SK-N-SH (cell line): ENCODE data around the gene TTC16. TPM values are rescaled to one million over a fixed set of nuclear protein-coding genes. Genes with fewer than 3 reads are reported as not detected.

Experiments
- CTCF ChIA-PET: fragments of 300-600, 350-600 bp; formaldehyde crosslinking; extraction: SDS; loops from one replicate; lab custom pipeline; 2021; lab: Yijun Ruan, JAX
- POLR2A ChIA-PET: fragments of 350-600 bp; sonication (Branson Sonifier 250); formaldehyde crosslinking; extraction: SDS; loops from one replicate; lab custom pipeline; 2020; ENCODE audit warnings: antibody characterized with exemption, inconsistent platforms; lab: Yijun Ruan, JAX
- DNase-seq: peaks from one replicate; pipeline ENCODE4 v3.0.0; 2012
- H2AFZ ChIP-seq: fragments of 200-600 bp; sonication (generic); 2 replicates; pipeline ENCODE4 v1.8.1; 2016; ENCODE audit warnings: antibody characterized with exemption, mild to moderate bottlenecking, low read depth
- H3F3A ChIP-seq: fragments of 200-600 bp; sonication (generic); replicated peaks from 2 replicates; pipeline ENCODE3; 2016; ENCODE audit warnings: antibody characterized with exemption, mild to moderate bottlenecking; ENCODE audit not compliant: insufficient read depth
- H3K27ac ChIP-seq, 2 experiments: fragments of 200-500 bp in 1 of 2; fragments of 200-600 bp in 1 of 2; sonication (Bioruptor generic) in 1 of 2; sonication (generic), shearing (Covaris generic) in 1 of 2; 2 replicates each; pipeline versions ENCODE4 v1.5.1 to v1.6.1; 2014 to 2016; ENCODE audit warnings: low read depth in 2 of 2, inconsistent platforms in 1 of 2, low read length in 1 of 2, mild to moderate bottlenecking in 1 of 2, mixed read lengths in 1 of 2
- H3K27me3 ChIP-seq: fragments of 200-600 bp; sonication (generic), shearing (Covaris generic); 2 replicates; pipeline ENCODE4 v1.6.1; 2016; ENCODE audit warnings: mixed run types; ENCODE audit not compliant: insufficient read depth
- H3K36me3 ChIP-seq, 2 experiments: fragments of 200-500 bp in 1 of 2; fragments of 200-600 bp in 1 of 2; sonication (Bioruptor generic) in 1 of 2; sonication (generic) in 1 of 2; replicated peaks in 1 of 2; 2 replicates each; pipeline versions ENCODE3 to v1.5.1; 2014 to 2016; ENCODE audit warnings: low read length in 1 of 2, mild to moderate bottlenecking in 1 of 2; ENCODE audit not compliant: insufficient read depth in 2 of 2, control insufficient read depth in 1 of 2
- H3K4me1 ChIP-seq, 2 experiments: fragments of 200-500 bp in 1 of 2; fragments of 200-600 bp in 1 of 2; sonication (Bioruptor generic) in 1 of 2; sonication (generic), shearing (Covaris generic) in 1 of 2; 2 replicates each; pipeline versions ENCODE4 v1.5.1 to v1.6.1; 2014 to 2016; ENCODE audit warnings: low read depth in 1 of 2, low read length in 1 of 2, mixed run types in 1 of 2; ENCODE audit not compliant: insufficient read depth in 2 of 2, control insufficient read depth in 1 of 2
- H3K4me2 ChIP-seq: fragments of 200-600 bp; sonication (generic), shearing (Covaris generic); 2 replicates; pipeline ENCODE4 v1.6.1; 2017; ENCODE audit warnings: mixed run types
- H3K4me3 ChIP-seq, 2 experiments: fragments of 200-500 bp in 1 of 2; fragments of 200-600 bp in 1 of 2; sonication (Bioruptor generic) in 1 of 2; sonication (generic), shearing (Covaris generic) in 1 of 2; 2 replicates each; pipeline versions ENCODE4 v1.5.1 to v1.8.1; 2014 to 2016; ENCODE audit warnings: low read depth in 2 of 2, inconsistent platforms in 1 of 2, low read length in 1 of 2, mild to moderate bottlenecking in 1 of 2, mixed read lengths in 1 of 2, moderate library complexity in 1 of 2
- H3K79me2 ChIP-seq: fragments of 200-600 bp; sonication (generic); 2 replicates; pipeline ENCODE4 v1.8.1; 2017; ENCODE audit warnings: mild to moderate bottlenecking; ENCODE audit not compliant: insufficient read depth
- H3K9ac ChIP-seq: fragments of 200-600 bp; sonication (generic); 2 replicates; pipeline ENCODE4 v1.6.1; 2017; ENCODE audit warnings: mixed run types
- H3K9me2 ChIP-seq: fragments of 200-600 bp; sonication (generic); 2 replicates; pipeline ENCODE4 v1.6.1; 2017; ENCODE audit warnings: mixed run types
- H3K9me3 ChIP-seq: fragments of 200-600 bp; sonication (generic); 2 replicates; pipeline ENCODE4 v1.6.1; 2017; ENCODE audit warnings: mixed run types, mild to moderate bottlenecking, moderate library complexity
- H4K20me1 ChIP-seq: fragments of 200-600 bp; sonication (generic); 2 replicates; pipeline ENCODE4 v1.6.1; 2017; ENCODE audit warnings: mild to moderate bottlenecking, mixed run types; ENCODE audit not compliant: insufficient read depth
- FOXJ3 ChIP-seq: sonication (generic); formaldehyde crosslinking; IDR thresholded peaks from 2 replicates; pipeline ENCODE4 v1.5.1; 2020; ENCODE audit warnings: mild to moderate bottlenecking, missing genetic modification reagents
- GATA2 ChIP-seq: sonication (generic); formaldehyde crosslinking; IDR thresholded peaks from 2 replicates; pipeline ENCODE4 v1.5.0; 2020; ENCODE audit warnings: mild to moderate bottlenecking, missing genetic modification reagents
- MEF2A ChIP-seq: IDR thresholded peaks from 2 replicates; pipeline ENCODE4 v1.4.0; 2012; ENCODE audit warnings: low read depth, borderline replicate concordance
- NRF1 ChIP-seq: IDR thresholded peaks from 2 replicates; pipeline ENCODE4 v1.6.1; 2012; ENCODE audit warnings: low read depth, mild to moderate bottlenecking, low read length
- RAD21 ChIP-seq: IDR thresholded peaks from 2 replicates; pipeline ENCODE4 v1.6.1; 2012; ENCODE audit warnings: mild to moderate bottlenecking, low read length
- SMC3 ChIP-seq: IDR thresholded peaks from 2 replicates; pipeline ENCODE4 v1.6.1; 2012; ENCODE audit warnings: low read depth, low read length, improper control_type of control experiment
- TAF1 ChIP-seq: IDR thresholded peaks from 2 replicates; pipeline ENCODE4 v1.6.1; 2012; ENCODE audit warnings: low read depth, mild to moderate bottlenecking, low read length, moderate library complexity, borderline replicate concordance
- TEAD4 ChIP-seq: IDR thresholded peaks from 2 replicates; pipeline ENCODE4 v1.4.0; 2012; ENCODE audit warnings: mild to moderate bottlenecking, borderline replicate concordance; ENCODE audit not compliant: insufficient read depth
- polyA plus RNA-seq, 3 experiments: library from polyadenylated mRNA; depleted of rRNA; stranded (reverse); fragments of >200 nt; gene quantifications; 2 replicates each; pipeline ENCODE4 v1.2.3, GENCODE V29; 2012
- TF ChIP-seq, protein P1 (sequence below): IDR thresholded peaks from 2 replicates; pipeline ENCODE4 v1.6.1; 2012; ENCODE audit warnings: mild to moderate bottlenecking, low read depth, low read length, moderate library complexity
- TF ChIP-seq, protein P2 (sequence below): fragments of 150-350 bp; IDR thresholded peaks from 2 replicates; pipeline ENCODE4 v1.6.1; 2016; ENCODE audit warnings: mild to moderate bottlenecking, low read depth, low read length
- TF ChIP-seq, protein P3 (sequence below): IDR thresholded peaks from 2 replicates; pipeline ENCODE4 v1.4.0; 2012; ENCODE audit warnings: low read depth, borderline replicate concordance

TTC16 gene
- polyA plus RNA-seq, 1 of the 3 experiments (the other 2 are of a cell fraction), result 0.05 TPM

DNA sequence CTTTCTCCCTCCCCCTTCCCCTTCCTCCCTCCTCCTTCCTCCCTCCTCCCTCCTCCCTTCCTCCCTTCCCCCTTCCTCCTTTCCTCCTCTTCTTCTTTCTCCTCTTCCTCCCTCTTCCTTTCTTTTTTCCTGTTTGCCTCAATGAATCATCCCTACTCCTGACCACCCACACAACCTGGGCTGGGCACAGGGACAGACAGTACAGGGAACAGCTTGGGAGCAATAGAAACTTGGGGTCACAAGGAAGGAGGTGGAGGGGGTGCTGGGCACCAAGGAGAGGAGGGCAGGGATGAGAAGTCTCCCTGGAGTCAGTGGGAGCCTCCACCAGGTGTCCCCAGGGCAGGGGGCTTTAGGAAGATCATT is 5.0 kb downstream of the TTC16 start:
- no peak for TF ChIP-seq MEF2A
- TF ChIP-seq FOXJ3 (CRISPR knock-in tag), result no peak
- no peak for TF ChIP-seq TEAD4
- TF ChIP-seq, protein P1, sequence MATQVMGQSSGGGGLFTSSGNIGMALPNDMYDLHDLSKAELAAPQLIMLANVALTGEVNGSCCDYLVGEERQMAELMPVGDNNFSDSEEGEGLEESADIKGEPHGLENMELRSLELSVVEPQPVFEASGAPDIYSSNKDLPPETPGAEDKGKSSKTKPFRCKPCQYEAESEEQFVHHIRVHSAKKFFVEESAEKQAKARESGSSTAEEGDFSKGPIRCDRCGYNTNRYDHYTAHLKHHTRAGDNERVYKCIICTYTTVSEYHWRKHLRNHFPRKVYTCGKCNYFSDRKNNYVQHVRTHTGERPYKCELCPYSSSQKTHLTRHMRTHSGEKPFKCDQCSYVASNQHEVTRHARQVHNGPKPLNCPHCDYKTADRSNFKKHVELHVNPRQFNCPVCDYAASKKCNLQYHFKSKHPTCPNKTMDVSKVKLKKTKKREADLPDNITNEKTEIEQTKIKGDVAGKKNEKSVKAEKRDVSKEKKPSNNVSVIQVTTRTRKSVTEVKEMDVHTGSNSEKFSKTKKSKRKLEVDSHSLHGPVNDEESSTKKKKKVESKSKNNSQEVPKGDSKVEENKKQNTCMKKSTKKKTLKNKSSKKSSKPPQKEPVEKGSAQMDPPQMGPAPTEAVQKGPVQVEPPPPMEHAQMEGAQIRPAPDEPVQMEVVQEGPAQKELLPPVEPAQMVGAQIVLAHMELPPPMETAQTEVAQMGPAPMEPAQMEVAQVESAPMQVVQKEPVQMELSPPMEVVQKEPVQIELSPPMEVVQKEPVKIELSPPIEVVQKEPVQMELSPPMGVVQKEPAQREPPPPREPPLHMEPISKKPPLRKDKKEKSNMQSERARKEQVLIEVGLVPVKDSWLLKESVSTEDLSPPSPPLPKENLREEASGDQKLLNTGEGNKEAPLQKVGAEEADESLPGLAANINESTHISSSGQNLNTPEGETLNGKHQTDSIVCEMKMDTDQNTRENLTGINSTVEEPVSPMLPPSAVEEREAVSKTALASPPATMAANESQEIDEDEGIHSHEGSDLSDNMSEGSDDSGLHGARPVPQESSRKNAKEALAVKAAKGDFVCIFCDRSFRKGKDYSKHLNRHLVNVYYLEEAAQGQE, result no peak
- TF ChIP-seq, protein P2, sequence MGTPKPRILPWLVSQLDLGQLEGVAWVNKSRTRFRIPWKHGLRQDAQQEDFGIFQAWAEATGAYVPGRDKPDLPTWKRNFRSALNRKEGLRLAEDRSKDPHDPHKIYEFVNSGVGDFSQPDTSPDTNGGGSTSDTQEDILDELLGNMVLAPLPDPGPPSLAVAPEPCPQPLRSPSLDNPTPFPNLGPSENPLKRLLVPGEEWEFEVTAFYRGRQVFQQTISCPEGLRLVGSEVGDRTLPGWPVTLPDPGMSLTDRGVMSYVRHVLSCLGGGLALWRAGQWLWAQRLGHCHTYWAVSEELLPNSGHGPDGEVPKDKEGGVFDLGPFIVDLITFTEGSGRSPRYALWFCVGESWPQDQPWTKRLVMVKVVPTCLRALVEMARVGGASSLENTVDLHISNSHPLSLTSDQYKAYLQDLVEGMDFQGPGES, result no peak
- TF ChIP-seq TAF1, result no peak
- TF ChIP-seq SMC3, result no peak
- TF ChIP-seq GATA2 (CRISPR knock-in tag), result no peak
- no peak for TF ChIP-seq RAD21
- no peak for TF ChIP-seq NRF1
- TF ChIP-seq, protein P3, sequence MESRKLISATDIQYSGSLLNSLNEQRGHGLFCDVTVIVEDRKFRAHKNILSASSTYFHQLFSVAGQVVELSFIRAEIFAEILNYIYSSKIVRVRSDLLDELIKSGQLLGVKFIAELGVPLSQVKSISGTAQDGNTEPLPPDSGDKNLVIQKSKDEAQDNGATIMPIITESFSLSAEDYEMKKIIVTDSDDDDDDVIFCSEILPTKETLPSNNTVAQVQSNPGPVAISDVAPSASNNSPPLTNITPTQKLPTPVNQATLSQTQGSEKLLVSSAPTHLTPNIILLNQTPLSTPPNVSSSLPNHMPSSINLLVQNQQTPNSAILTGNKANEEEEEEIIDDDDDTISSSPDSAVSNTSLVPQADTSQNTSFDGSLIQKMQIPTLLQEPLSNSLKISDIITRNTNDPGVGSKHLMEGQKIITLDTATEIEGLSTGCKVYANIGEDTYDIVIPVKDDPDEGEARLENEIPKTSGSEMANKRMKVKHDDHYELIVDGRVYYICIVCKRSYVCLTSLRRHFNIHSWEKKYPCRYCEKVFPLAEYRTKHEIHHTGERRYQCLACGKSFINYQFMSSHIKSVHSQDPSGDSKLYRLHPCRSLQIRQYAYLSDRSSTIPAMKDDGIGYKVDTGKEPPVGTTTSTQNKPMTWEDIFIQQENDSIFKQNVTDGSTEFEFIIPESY, result no peak
- TF ChIP-seq, all 33 proteins: peak for 0
- Histone ChIP-seq H4K20me1 (no peaks in the 10 kb centered on the region), H3F3A (peaks cover 3% of the 10 kb centered on the region), H3K27me3 (no peaks in the 10 kb centered on the region), H3K36me3 (no peaks in the 10 kb centered on the region), H3K9me2 (no peaks in the 10 kb centered on the region), H3K4me3 (no peak overlapping the region), H3K4me1 (peaks cover 0 to 15% of the 10 kb centered on the region in 2 experiments; a peak in 1 of 4 replicates), H3K4me2 (no peak overlapping the region), H2AFZ (no peak overlapping the region), H3K27ac (no peak overlapping the region), H3K9me3 (no peaks in the 10 kb centered on the region), H3K9ac (no peak overlapping the region), H3K79me2 (no peaks in the 10 kb centered on the region)
- CTCF ChIA-PET, result interaction anchor here (1.2 to 1.4 kb wide), 2 partner anchors 14 to 134 kb away, joined by 3 to 5 read pairs; partner anchors contain the start of gene TOR2A
- POLR2A ChIA-PET, result no interaction called here
- no peak for DNase-seq
